Sigmoid colon (tissue), 4 donors: ENCODE data around the gene PVALEF.

ENCODE experiments used
- CTCF ChIP-seq, 4 experiments: fragments of 450-650 bp in 3 of 4; fragments of 200-600 bp in 1 of 4; IDR thresholded peaks; one replicate each; pipeline ENCODE4 v1.5.1; 2016 to 2019; ENCODE audit warnings: antibody characterized with exemption in 4 of 4, mild to moderate bottlenecking in 3 of 4, moderate library complexity in 2 of 4
- EP300 ChIP-seq, 4 donors: sonication (generic); formaldehyde crosslinking; IDR thresholded peaks; one replicate each; pipeline ENCODE4 v1.6.1; 2017; ENCODE audit warnings: antibody characterized with exemption in 4 of 4
- POLR2A ChIP-seq, 2 donors: fragments of 450-650 bp; IDR thresholded peaks; one replicate each; pipeline ENCODE4 v1.6.1; 2016; ENCODE audit warnings: antibody characterized with exemption in 2 of 2, mild to moderate bottlenecking in 2 of 2, moderate library complexity in 2 of 2
- POLR2AphosphoS5 ChIP-seq, 4 donors: sonication (generic); formaldehyde crosslinking; IDR thresholded peaks; one replicate each; pipeline ENCODE4 v1.6.1; 2017; ENCODE audit warnings: antibody characterized with exemption in 4 of 4

DNA sequence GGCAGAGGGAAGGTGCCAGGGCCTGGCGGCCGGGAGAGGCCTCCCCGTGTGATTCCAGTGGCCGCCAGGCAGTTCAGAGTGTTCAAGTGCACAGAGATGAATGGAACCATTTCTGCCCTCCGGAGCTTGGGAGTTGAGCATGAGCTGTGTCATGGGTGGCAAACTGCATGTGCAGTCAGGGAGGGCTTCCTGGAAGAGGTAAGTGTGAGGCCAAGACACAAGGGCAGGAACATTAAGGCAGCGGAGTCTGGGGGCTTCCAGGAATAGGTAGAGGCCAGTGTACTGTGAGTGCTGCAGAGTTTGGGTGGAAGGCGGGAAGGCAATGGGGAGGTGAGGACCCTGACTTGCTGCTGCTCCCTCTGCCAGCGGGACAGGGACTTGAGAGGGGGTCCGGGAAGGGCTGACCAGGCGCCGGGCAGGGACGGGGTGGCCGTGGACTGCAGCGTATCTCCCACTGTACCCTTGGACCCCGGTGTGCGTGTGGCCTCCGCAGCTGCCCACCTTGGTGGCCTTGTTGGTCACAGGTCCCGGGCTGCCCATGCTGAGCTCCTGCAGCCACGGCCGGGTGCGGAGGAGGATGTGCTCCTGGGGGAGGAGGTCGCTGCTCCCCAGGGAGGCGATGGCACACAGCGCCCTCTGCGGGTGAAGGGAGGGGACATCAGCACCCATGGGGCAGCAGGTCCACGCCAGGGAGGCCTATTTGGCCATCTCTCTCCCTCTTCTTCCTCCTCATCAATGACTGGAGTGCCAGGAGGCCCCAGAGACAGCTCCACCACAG is 64.9 kb downstream of the PVALEF start:
- TF ChIP-seq CTCF (IDR thresholded peaks at IDR 0.05) (no peak), POLR2A (IDR thresholded peaks at IDR 0.05) (no peak), POLR2AphosphoS5 (IDR thresholded peaks at IDR 0.05) (no peak), EP300 (IDR thresholded peaks at IDR 0.05) (no peak)
